Lung (tissue), 12 donors: ENCODE data around the gene AFDN. TPM values are rescaled to one million over a fixed set of nuclear protein-coding genes. Genes with fewer than 3 reads are reported as not detected.

Experiments used
- ATAC-seq: fragments of 200-7000 bp; cut with Tn5 transposase; one replicate; pipeline ENCODE4 v1.9.1; 2020; ENCODE audit warnings: moderate number of reproducible peaks; ENCODE audit not compliant: insufficient read depth, low FRiP score
- DNase-seq, 3 donors: peaks; one replicate each; pipeline ENCODE4 v3.0.0-alpha.2; 2013 to 2017
- H3K27ac ChIP-seq, 2 donors: one replicate each; pipeline ENCODE4 v1.5.1; 2013; ENCODE audit warnings: mild to moderate bottlenecking in 2 of 2, moderate library complexity in 2 of 2, control low read depth in 1 of 2, inconsistent platforms in 1 of 2, low read depth in 1 of 2, low read length in 1 of 2
- H3K27me3 ChIP-seq, 3 donors: one replicate each; pipeline ENCODE4 v1.5.1; 2013; ENCODE audit warnings: low read length in 2 of 3; ENCODE audit not compliant: control insufficient read depth in 3 of 3, insufficient read depth in 3 of 3
- H3K36me3 ChIP-seq, 4 donors: one replicate each; pipeline ENCODE4 v1.5.1; 2013; ENCODE audit warnings: low read length in 4 of 4, mild to moderate bottlenecking in 1 of 4, moderate library complexity in 1 of 4; ENCODE audit not compliant: control insufficient read depth in 4 of 4, insufficient read depth in 4 of 4
- H3K4me1 ChIP-seq, 5 donors: one replicate each; pipeline ENCODE4 v1.5.1; 2013; ENCODE audit warnings: low read length in 5 of 5, mild to moderate bottlenecking in 2 of 5, moderate library complexity in 1 of 5; ENCODE audit not compliant: control insufficient read depth in 5 of 5, insufficient read depth in 5 of 5
- H3K4me3 ChIP-seq: one replicate; pipeline ENCODE4 v1.5.1; 2013; ENCODE audit warnings: mild to moderate bottlenecking, control low read depth, moderate library complexity
- H3K9ac ChIP-seq, 2 donors: one replicate each; pipeline ENCODE4 v1.5.1; 2013; ENCODE audit warnings: low read length in 2 of 2, control low read depth in 1 of 2; ENCODE audit not compliant: insufficient read depth in 1 of 2
- H3K9me3 ChIP-seq, 4 donors: one replicate each; pipeline ENCODE4 v1.5.1; 2013; ENCODE audit warnings: low read length in 3 of 4, mild to moderate bottlenecking in 1 of 4, moderate library complexity in 1 of 4; ENCODE audit not compliant: control insufficient read depth in 4 of 4, insufficient read depth in 3 of 4
- WGBS, 2 donors: extraction: QIAGEN DNeasy Blood & Tissue Kit; methylation state at CpG; one replicate each; pipeline ENCODE4 v1.1.7; 2013; 5-methylcytosine and 5-hydroxymethylcytosine counted together
- polyA plus RNA-seq, 2 donors: library from polyadenylated mRNA; stranded (reverse); fragments of 200-250 nt; gene quantifications; one replicate each; pipeline ENCODE4 v1.2.1, GENCODE V29; 2013
- total RNA-seq, 2 donors: library from RNA; depleted of rRNA in 1 of 2; stranded (reverse); fragments of >200 nt in 1 of 2; gene quantifications; one replicate each; pipeline ENCODE4 v1.2.1, GENCODE V29; 2014 to 2021
- TF ChIP-seq, protein P1 (sequence below): IDR thresholded peaks from 2 replicates; pipeline ENCODE4 v1.5.1; 2012; ENCODE audit warnings: mild to moderate bottlenecking; ENCODE audit errors: control extremely low read depth, extremely low read depth
- donor health status: control.
- donor health status: control.
- donor health status: Bipolar disorder and iron deficiency.
- donor health status: healthy.
- donor health status: DM: yes; HTN: yes; CAD: no.

Gene AFDN
- total and polyA plus RNA-seq, 4 donors = 47.6 to 407 (median 117) TPM

DNA sequence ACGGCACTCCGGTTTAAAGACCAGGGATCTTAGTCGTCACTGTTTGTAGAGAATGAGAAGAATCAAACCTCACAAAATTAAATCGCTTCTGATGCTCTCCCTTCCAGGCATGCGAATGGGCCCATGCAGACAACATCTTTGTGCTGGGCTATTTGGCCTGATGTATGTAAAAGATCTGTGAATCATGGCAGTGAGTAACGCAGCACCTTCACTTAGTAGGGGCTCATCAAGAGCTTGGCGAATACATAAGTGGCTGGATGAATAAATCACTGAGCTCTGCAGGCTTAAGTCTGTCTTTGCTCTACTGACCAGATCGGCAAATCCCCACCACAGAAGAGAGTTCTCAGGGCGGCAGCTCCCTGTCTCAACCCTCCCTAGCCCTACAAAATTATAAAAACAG, 44.8 kb upstream of the AFDN start:
- TF ChIP-seq, protein P1, sequence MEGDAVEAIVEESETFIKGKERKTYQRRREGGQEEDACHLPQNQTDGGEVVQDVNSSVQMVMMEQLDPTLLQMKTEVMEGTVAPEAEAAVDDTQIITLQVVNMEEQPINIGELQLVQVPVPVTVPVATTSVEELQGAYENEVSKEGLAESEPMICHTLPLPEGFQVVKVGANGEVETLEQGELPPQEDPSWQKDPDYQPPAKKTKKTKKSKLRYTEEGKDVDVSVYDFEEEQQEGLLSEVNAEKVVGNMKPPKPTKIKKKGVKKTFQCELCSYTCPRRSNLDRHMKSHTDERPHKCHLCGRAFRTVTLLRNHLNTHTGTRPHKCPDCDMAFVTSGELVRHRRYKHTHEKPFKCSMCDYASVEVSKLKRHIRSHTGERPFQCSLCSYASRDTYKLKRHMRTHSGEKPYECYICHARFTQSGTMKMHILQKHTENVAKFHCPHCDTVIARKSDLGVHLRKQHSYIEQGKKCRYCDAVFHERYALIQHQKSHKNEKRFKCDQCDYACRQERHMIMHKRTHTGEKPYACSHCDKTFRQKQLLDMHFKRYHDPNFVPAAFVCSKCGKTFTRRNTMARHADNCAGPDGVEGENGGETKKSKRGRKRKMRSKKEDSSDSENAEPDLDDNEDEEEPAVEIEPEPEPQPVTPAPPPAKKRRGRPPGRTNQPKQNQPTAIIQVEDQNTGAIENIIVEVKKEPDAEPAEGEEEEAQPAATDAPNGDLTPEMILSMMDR = no peak
- peaks cover 1 to 14% (median 3%) of the 10 kb centered on the region in 5 donors for H3K4me1 ChIP-seq
- no peaks in the 10 kb centered on the region for H3K36me3 ChIP-seq
- WGBS, 2 donors = 95 to 97% methylated on average over 9 of the region's 9 CpGs
- no peak overlapping the region for H3K27ac ChIP-seq
- no peak for ATAC-seq
- H3K9ac ChIP-seq = no peak overlapping the region
- no peak overlapping the region for H3K4me3 ChIP-seq
- no peak for DNase-seq
- H3K27me3 ChIP-seq = no peaks in the 10 kb centered on the region
- no peaks in the 10 kb centered on the region for H3K9me3 ChIP-seq

DNA sequence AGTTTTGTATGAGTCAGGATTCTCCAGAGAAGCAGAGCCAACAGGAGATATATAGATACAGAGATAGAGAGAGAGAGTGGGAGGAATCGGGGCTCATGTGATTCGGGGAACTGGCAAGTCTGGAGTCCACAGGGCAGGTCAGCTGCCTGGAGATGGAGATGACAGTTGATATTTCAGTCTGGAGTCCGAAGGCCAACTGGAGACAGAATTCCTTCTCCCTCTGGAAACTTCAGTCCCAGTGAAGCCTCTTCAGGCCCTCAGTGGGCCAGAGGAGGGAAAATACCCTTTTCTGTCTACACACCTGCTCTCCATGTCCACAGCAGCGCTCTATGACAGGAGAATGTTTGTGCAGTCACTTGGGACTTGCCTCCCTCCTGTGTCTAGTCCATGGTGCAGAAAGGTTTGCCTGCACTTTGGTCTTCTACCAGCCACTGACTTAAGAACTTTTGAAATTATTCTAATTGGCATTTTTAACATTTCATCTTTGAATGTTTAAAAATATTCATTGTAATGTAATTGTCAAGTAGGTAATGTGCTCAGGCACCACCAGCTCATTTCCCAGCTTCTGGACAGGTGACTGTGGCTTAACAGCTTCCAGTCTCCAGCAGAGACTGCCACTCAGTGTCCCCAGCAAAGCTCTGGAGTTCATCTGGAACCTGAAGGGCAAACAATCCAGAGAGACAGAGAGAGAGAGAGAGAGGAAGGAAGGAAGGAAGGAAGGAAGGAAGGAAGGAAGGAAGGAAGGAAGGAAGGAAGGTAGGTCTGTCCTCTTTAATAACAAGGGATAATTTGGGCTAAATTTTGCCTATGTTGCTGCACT, 43.8 kb upstream of the AFDN start:
- TF ChIP-seq, protein P1 = no peak
- DNase-seq (no peak), ATAC-seq (no peak)
- Histone ChIP-seq H3K9me3 (no peaks in the 10 kb centered on the region), H3K27ac (no peak overlapping the region), H3K4me1 (peaks cover 2 to 11% (median 6%) of the 10 kb centered on the region in 5 donors), H3K9ac (no peak overlapping the region), H3K4me3 (no peak overlapping the region), H3K27me3 (no peaks in the 10 kb centered on the region), H3K36me3 (no peaks in the 10 kb centered on the region)
- 88 to 96% methylated on average over 4 of the region's 4 CpGs for WGBS, 2 donors

DNA sequence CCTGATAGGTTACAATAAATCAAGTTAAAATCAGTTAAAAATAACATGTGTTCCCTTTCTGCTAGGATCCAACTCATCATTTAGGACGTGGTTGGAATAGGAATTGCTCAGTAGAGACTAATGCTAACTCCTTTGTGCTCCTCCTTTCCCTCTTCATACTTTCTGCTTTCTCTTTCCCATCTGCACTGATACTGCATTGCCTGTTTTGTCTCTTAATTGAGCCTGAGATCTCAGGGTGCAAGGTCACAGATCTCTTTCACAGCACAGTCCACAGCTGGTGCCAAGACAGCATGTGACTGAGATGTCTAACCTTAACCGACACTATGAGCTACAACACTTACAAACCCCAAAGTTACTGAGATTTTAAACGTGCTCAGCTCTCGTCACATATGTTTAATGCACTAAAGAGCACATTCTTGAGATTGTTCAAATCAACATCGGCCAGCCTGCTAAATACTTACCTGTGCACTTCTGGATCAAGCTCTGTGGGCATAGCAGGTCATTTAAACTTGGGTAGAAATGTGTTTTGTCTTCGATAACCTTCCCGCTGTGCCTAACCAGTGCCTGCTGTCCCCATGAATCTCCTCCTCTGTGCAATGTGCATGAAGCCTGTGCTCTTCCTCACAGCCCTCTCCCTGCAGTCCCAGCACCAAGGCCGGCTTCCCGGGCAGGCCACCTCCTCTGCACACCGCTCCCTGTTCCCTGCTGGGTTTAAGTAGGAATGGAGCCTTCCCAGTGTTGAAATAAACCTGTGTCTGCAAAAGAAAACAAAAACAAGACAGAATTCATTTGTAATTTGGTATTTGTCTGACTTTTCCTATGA, 39.6 kb upstream of the AFDN start:
- TF ChIP-seq, protein P1 = no peak
- Histone ChIP-seq H3K9ac (no peak overlapping the region), H3K27me3 (no peaks in the 10 kb centered on the region), H3K9me3 (no peaks in the 10 kb centered on the region), H3K36me3 (no peaks in the 10 kb centered on the region), H3K27ac (no peak overlapping the region), H3K4me1 (peaks cover 2 to 11% (median 6%) of the 10 kb centered on the region in 5 donors), H3K4me3 (no peak overlapping the region)
- DNase-seq (peak in 1 of 3 donors; percentile 13), ATAC-seq (no peak)
- WGBS, 2 donors = 69 to 80% methylated on average over 10 of the region's 10 CpGs
